CD4-positive, alpha-beta T cell treated with Interleukin-6 for 4 hours (primary cell): Measurements from ENCODE around the gene MOSPD3.

Source experiments
- DNase-seq: peaks from one replicate; pipeline ENCODE4 v3.0.0-alpha.2; 2020; ENCODE audit warnings: mixed read lengths

The MOSPD3 gene

DNA sequence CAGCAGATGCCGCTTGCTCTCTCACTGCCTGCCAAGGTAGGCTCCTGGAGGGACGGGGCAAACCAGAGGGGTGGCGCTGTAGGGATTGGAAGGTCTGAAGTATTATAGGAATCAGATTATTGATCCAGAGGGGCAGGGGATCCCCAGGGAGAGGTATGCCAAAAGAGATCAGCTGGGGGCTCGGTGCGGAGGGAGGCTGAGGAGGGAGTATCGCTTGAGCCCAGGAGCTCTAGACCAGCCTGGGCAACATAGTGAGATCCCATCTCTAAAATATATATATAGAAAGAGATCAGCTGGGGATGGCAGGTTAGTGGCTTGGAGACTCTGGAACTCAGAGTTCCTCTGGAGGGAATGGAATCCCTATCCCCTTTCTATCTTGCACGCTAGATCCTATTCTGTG lies 17.2 kb upstream of the MOSPD3 start:
- DNase-seq, result no peak

DNA sequence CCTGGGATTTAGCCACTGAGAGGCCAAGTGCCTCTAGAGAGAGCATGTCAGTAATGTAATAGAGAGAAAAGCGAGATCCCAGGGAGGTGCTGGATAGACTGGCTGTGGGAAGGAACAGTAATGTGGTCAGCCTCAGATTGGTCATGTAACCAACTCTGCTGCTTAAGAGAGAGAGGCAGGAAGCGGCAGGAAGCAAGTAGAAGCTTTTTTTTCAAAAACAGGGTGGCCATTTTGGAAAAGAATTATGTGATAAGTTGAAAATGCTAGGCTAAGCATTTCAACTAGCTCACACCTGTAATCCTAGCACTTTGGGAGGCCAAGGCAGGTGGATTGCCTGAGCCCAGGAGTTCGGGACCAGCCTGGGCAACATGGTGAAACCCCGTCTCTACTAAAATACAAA lies 13.9 kb upstream of the MOSPD3 start:
- DNase-seq, result no peak

DNA sequence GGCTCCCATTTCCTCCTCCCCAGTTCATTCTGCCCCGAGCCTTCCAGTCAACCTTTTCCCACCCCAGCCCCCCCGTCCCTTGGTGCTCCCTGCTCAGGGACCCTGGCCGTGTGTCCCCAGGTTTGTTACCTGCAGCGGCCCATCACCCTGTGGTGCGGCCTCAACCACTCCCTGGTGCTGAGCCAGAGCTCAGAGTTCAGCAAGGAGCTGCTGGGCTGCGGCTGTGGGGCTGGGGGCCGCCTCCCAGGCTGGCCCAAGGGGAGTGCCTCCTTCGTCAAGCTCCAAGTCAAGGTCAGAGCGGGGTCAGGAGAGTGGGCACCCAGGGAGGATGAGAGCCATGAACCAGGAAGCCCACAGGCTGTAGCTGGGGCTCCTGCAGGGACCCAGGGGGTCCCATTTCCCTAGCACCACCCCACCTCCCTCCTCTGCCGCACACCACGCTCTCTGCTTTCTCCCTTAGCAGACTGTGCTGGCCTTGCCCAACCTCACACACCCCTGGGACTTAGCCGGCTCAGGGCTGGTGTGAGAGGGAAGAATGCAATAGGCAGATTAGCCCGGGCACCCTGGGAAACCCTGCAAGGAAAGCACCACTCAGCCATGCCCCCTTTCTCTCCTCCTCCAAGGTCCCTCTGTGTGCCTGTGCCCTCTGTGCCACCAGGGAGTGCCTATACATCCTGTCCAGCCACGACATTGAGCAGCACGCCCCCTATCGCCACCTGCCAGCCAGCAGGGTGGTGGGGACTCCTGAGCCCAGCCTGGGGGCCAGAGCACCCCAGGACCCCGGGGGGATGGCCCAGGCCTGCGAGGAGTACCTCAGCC lies 12.2 kb upstream of the MOSPD3 start:
- DNase-seq, result no peak

DNA sequence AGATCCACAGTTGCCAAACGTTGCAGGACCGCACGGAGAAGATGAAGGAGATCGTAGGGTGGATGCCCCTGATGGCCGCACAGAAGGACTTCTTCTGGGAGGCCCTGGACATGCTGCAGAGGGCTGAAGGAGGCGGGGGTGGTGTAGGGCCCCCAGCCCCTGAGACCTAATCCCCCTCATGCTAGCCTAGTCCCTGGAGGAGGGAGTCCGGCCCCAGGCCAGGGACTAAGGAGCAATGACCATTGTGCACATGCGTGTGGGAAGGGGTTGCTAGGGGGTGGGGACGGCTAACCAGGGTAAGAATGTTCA lies 11.7 kb upstream of the MOSPD3 start:
- no peak for DNase-seq

DNA sequence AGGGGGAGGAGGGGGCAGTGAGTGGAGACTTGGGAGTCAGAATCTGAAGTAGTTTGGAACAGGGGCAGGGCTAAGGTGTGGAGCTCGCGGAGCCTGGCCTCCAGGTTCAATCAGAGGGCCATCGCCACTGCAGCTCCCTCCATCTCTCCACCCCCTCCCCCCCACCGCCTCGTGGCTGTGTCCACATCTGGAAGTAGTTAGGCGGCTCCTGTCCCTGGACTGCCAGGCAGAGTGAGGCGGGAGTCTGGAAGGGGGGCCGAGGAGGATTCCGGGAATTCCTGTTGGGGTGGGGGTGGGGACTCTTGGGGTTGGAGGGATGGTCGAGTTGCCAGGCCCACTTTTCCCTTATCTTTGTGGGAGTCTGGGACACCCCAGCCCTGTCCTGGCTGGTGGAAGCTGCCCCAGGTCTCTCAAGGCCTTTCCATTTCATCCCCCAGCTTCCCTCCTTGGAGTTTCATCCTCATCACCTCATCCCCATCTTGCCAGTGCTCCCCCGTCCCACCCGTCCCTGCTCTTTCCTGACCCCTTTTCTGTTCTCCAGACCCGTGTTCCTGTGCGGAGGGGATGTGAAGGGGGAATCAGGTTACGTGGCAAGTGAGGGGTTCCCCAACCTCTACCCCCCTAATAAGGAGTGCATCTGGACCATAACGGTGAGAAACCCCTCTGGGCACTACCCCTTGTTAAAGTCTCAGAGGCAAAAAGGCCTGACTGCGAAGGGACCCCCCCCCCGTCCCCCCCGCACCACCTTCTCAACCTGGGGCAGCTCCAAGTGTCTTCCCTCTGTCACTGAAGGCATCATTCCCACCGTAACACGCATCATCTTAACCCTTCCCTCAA lies 9.2 kb upstream of the MOSPD3 start:
- no peak for DNase-seq

DNA sequence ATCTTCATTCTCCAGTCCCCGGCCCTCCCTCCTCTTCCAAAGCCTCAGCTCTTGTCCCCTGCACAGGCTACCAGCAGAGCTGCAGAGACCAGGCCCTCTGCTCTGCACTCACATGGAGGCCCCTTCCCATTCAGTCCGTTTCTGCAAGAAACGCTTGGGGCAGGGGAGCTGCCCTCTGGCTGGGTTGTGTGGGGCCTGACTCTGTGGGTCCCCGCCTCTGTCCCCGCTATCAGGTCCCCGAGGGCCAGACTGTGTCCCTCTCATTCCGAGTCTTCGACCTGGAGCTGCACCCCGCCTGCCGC lies 8.7 kb upstream of the MOSPD3 start:
- no peak for DNase-seq

DNA sequence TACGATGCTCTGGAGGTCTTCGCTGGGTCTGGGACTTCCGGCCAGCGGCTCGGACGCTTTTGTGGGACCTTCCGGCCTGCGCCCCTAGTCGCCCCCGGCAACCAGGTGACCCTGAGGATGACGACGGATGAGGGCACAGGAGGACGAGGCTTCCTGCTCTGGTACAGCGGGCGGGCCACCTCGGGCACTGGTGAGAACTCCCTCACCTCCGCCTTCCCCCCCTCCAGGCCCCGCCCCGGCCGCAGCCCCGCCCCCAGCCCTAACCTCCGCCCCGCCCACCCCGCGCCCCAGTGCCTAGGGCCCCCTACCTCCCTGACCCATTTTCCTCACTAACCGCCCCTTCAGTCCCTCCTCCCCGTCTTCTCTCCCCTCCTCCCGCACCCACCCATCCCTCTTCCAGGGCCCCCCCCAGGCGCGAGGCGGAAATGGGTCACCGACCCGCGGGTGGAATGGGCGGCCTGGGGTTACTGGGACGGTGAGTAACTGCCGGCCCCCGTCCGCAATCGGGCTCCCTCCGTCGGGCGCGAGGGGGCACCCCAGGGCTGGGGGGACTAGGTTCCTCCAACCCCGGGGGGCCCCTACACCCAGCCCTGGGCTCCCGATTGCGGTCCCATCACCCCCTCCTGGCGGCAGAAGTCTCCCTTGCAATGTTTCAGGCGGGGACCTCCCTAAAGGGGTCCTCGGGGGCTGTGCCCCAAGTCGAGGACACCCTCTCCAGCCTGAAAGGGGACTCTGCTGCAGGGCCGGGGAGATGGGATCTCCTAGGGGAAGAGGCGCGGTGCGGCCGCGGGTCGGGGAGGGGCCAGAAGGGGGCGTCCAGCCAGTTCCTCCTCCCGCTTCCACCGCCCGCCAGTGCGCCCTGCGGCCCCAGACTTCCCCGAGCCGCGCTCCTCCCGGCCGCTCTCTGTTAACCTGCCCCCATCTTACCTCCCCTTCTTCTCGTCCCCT lies 8.0 kb upstream of the MOSPD3 start:
- peak; percentile 86 for DNase-seq

DNA sequence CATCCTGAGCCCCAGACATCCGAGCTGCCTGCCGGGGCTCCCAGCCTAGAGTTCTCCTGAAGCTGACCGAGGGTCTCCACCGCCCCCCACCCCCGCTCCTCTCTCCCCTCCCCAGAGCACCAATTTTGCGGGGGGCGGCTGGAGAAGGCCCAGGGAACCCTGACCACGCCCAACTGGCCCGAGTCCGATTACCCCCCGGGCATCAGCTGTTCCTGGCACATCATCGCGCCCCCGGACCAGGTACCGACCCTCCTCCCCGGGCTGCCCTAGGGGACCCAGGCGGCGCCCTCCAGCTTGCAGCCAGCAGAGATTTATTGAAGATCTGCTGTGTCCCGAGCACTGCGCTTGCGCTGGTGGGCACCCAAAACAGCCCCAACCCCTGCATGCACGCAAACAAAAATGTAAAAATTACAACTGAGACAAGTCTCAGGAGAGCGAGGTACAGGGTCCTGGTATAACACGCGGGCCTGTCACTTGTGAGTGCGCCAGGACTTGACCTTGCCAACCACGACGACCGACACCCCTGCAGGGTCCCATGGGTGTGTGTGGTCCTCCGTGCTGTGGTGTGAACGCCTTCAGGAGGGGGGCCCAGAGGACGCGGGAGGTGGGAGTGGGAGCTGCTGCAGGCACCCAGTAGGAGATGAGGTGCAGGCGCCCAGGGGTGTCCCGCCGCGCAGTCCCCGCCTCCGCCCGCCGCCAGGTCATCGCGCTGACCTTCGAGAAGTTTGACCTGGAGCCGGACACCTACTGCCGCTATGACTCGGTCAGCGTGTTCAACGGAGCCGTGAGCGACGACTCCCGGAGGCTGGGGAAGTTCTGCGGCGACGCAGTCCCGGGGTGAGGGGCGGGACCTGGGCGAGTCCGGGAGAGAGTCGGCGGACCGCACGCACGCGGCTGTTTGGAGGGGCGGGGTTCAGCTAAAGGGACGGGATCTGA lies 7.1 kb upstream of the MOSPD3 start:
- DNase-seq, result peak; percentile 65

DNA sequence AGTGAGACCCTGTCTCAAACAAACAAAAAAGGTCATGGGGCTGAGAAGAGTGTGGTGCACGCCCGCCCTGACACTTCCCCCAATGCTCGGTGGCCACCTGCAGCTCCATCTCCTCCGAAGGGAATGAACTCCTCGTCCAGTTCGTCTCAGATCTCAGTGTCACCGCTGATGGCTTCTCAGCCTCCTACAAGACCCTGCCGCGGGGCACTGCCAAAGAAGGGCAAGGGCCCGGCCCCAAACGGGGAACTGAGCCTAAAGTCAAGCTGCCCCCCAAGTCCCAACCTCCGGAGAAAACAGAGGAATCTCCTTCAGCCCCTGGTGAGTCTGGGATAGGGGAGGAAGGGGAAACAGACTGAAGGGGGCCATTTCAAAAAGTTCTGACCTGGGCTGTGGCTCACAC lies 6.0 kb upstream of the MOSPD3 start:
- DNase-seq, result no peak

DNA sequence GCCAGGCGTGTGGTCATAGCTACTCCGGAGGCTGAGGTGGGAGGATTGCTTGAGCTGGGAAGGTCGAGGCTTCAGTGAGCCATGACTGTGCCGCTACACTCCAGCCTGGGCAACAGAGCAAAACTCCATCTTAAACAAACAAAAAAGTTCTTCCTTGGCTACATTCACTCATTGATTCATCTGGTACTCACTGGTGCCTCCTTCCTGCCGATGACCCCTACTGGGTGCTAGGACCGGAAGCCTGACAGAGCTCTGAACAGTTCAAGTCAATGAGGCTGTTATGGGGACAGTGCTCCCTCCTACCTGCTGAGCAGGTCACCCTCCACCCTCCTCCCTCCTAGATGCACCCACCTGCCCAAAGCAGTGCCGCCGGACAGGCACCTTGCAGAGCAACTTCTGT lies 5.2 kb upstream of the MOSPD3 start:
- DNase-seq, result no peak

DNA sequence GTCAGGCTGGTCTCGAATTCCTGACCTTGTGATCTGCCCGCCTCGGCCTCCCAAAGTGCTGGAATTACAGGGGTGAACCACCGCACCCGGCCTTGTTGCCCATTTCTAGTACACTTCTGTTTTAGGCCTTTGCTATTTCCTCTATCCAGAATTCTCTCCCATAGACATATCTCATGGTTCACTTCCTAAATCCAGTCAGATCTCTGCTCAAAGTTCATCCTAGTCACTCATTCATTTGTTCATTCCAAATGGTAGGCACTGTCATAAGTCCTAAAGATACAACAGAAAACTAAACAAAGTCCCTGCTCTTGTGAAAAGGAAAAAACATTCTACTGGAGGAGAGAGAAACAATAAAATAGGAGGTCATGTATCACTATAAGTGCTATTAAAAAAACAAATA lies 2.4 kb upstream of the MOSPD3 start:
- no peak for DNase-seq

DNA sequence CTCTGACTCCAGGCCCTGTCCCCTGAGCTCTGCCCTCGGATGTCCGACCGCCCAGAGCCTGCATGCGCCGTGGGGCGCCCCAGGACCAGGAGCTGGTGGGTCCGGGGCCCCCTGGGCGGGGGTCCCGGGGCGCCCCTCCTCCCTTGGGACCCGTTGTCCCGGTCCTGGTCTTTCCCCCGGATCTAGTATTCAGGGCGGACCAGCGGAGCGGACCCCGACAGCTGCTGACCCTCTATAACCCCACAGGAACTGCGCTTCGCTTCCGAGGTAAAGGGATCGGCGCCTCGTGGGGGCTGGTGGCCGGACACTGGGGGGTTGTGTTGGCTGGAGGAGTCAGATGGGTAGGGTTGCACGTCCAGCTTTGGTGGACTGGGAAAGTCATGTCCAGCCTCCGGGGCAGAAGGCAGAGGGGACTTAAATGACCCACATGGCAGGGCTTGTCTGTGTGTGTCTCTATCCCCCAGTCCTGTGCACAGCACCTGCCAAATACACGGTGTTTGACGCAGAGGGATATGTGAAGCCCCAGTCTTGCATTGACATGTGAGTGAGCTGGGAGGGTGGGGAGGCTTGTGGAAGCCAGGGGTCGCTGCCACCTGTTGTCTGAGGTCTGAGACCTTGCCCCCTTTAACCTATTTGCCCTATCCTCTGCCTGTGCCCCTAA lies 520 bp downstream of the MOSPD3 start:
- peak; percentile 45 for DNase-seq

DNA sequence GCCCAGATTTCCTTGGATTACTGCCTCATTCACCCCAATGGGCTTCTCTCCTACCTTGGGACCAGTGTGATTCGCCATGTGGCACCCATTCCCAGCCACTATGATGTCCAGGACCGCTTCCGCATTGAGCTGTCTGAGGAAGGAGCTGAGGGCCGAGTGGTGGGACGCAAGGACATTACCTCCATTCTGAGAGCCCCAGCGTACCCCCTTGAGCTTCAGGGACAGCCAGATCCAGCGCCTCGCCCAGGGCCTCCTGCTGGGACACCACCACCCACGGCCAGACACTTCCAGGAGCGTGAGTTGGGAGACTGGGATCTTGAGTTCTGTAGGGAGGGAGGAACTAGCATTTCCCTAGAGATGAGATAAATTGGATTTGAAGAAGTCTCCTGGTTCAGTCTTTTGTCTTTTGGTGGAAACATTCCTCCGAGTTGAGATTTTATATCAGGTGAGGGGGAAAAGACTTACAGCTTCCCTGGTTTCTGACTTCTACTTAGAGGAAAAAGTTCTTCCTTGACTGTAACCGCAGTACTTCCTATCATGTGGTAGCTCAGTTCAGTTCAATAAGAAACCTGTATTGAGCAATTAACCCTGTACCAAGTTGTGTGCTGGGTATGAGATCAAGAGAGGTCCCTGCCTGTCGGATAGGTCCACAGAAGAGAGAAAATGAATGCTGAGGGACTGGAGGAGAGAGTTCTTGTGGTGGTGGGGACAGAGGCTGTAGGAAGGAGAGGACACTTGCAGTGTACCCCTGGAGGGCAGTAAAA lies 1.3 kb downstream of the MOSPD3 start:
- no peak for DNase-seq

DNA sequence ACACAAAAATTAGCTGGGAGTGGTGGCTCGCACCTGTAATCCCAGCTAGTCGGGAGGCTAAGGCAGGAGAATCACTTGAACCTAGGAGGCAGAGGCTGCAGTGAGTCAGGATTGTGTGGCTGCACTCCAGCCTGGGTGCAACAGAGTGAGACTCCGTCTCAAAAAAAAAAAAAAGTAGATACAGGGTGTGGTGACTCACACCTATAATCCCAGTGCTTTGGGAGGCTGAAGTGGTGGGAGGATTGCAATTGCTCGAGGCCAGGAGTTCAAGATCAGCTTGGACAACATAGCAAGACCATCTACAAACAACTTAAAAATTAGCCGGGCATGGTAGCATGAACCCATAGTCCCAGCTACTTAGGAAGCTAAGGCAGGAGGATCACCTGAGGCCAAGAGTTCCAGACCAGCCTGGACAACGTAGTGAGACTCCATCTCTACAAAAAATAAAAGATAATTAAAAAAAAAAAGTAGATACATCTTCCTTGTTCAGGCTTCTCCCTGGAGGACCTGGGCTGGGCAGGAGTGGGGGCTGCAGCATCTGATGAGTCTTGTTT lies 2.0 kb downstream of the MOSPD3 start:
- DNase-seq, result no peak

DNA sequence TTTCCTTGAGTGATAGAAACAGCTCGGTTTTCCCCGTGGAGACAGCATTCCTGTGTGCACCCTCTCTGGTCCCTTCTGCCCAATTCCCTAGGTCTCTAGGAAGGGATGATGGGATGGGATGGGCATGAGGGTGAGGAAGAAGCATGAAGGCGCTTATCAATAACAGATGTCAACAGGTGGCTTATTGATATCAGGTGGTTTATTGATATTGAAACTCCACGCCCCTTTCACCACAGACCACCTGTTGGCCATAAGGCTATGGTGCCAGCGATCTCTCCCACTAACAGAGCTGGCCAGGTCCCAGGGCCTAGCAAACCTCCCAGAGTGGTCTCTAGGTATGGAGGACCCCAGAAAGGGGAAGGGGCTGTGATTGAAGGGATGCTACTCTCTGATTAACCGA lies 7.9 kb downstream of the MOSPD3 start:
- no peak for DNase-seq

DNA sequence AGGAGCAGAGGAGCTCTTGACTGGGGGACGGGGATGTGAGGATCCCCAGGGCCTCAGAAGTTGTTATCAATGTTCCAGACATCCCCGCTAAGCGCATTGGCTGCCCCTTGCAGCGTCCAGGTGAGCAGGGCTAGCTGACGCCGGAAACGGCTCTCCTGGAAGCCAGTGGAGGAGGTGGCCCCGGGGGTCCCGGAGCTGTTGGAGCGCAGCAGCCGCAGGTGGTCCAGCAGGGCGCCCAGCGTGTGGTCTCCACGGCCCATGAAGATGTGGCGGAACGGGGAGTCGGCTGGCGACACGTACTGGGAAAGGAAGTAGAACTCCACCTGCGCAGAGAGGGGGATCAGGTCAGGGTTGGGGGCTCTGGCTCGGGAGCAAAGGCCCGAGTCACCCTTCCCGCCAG lies 8.5 kb downstream of the MOSPD3 start:
- no peak for DNase-seq

DNA sequence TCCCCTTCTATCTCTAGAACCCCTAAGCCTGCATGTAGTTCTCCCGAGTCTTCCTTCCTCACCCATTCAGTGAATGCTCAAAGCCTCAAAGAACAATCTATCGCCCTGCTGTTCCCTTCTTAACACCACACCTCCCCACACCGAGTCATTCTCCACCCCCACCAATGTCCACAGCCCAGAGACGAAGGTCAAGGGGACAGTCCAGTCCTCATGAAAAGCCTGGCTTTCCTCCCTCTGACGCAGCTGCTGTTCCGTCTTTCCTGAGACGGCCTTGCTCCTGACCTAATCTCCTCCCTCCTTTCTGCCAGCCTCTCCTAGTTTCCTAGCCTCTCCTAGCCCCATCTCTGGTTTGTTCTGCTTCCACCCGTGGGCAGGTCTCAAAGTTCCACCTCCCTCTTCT lies 9.2 kb downstream of the MOSPD3 start:
- no peak for DNase-seq

DNA sequence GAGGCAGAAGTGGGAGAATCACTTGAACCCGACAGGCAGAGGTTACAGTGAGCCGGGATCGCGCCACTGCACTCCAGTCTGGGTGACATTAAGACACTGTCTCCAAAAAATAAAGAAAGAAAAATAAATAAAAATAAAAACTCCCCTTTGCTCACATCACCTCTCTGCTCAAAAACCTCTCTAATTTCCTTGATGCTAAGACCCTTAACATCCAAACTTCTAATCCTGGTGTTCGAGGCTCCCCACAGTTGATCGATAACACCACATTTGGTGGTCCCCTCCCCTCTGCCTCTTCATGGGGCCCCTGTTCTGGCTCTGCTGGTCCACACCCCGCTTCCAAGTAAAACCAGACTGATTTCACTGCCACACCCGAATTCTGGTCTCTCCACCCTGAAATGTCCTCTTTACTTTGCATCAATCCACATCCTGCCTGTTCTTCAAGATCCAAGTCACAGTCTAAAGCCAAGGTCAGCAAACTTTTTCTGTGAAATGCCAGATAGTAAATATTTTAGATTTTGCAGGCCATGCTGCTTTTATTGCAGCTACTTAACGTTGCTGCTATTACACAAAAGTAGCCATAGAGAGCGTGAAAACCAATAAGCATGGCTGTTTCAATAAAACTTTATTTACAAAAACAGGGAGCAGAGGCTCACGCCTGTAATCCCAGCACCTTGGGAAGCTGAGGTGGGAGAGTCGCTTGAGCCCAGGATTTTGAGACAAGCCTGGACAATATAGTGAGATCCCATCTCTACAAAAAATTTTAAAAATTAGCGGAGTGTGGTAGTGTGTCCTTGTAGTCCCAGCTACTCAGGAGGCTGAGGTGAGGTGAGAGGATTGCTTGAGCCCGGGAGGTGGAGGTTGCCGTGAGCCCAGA lies 11.8 kb downstream of the MOSPD3 start:
- DNase-seq, result no peak

DNA sequence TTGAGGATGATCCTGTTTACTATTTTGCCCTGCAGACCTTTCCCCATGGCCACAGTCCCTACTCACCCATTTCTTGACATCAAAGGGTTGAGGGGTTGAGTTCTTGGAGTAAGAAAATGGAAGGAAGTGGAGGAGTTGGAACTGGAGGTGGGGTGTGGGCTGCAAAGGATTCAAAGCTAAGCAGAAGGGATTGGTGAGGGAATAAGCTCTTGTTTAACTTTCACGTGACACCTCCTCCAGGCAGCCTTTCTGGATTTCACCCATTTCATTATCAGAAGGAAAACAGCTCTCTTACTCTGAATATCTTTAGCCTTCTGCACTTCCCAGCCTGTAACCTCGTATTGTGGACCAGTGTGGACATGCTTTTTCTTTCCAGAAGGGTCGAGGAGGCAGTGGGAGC lies 13.7 kb downstream of the MOSPD3 start:
- DNase-seq, result no peak
